ENCODE data around the gene SMC3. TPM values are rescaled to one million over a fixed set of nuclear protein-coding genes. Genes with fewer than 3 reads are reported as not detected.

Gene SMC3
- total RNA-seq, 1 donor from 2014 or later = 53.6 TPM

DNA sequence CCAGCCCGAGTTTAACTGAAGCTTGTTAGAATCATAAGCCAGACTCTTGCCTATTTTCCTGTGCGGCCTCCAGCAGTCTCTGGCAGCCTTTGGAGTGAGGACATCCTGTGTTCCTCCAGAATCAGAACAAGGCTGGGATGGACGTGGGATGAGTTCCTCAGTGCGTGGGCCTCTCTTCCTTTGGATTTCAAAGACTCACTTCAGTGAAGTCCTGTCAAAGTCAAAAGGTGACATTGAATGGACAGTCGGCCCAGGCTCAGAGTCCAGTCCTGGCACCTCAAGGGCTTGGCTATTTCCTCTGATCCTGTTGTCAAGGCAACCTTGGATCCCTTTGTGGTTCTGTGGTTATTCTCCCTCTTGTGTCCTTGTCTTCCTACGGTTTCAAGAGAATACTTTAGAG, 21.4 kb upstream of the SMC3 start:
- Mint-ChIP-seq H3K4me1 (ENCODE audit: low read depth, unreplicated experiment) (no peaks in the 10 kb centered on the region), H3K36me3 (ENCODE audit: unreplicated experiment) (no peaks in the 10 kb centered on the region), H3K4me3 (ENCODE audit: unreplicated experiment) (no peak overlapping the region), H3K9me3 (ENCODE audit: unreplicated experiment) (no peaks in the 10 kb centered on the region), H3K27ac (ENCODE audit: unreplicated experiment) (no peak overlapping the region), H3K27me3 (ENCODE audit: unreplicated experiment) (no peaks in the 10 kb centered on the region)
- TF ChIP-seq, protein P1, sequence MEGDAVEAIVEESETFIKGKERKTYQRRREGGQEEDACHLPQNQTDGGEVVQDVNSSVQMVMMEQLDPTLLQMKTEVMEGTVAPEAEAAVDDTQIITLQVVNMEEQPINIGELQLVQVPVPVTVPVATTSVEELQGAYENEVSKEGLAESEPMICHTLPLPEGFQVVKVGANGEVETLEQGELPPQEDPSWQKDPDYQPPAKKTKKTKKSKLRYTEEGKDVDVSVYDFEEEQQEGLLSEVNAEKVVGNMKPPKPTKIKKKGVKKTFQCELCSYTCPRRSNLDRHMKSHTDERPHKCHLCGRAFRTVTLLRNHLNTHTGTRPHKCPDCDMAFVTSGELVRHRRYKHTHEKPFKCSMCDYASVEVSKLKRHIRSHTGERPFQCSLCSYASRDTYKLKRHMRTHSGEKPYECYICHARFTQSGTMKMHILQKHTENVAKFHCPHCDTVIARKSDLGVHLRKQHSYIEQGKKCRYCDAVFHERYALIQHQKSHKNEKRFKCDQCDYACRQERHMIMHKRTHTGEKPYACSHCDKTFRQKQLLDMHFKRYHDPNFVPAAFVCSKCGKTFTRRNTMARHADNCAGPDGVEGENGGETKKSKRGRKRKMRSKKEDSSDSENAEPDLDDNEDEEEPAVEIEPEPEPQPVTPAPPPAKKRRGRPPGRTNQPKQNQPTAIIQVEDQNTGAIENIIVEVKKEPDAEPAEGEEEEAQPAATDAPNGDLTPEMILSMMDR (IDR thresholded peaks at IDR 0.05; ENCODE audit: partially characterized antibody, unreplicated experiment) = no peak
- DNase-seq = no peak

DNA sequence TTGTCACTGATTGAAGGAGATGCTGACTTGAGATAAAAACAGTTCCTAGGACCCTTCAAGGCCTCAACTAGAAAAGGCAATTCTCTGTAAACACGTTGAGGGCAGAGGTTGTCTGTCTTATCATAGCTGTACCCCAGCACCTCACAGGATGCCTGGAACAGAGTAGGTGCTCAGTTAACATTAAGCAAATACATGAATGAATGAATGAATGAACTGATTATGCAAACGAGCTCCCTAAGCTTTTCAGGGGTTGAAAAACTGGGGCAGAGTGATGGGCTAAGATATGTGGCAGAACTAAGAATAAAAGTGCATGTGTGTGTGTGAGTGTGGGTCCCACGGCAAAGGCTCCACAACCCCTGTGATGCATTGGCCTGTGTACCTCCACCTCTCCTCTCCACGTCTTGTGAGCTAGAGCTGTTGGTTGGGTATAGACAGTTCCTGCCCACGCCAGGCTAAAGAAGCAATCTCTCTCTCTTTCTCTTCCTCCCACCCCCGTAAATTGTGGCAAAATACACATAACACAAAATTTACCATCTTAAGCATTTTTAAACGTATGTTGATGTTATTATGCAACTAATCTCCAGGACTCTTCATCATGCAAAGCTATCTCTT, 20.9 kb upstream of the SMC3 start:
- DNase-seq = no peak
- Mint-ChIP-seq H3K4me1 (ENCODE audit: low read depth, unreplicated experiment) (no peaks in the 10 kb centered on the region), H3K27ac (ENCODE audit: unreplicated experiment) (no peak overlapping the region), H3K36me3 (ENCODE audit: unreplicated experiment) (no peaks in the 10 kb centered on the region), H3K9me3 (ENCODE audit: unreplicated experiment) (no peaks in the 10 kb centered on the region), H3K4me3 (ENCODE audit: unreplicated experiment) (no peak overlapping the region), H3K27me3 (ENCODE audit: unreplicated experiment) (no peaks in the 10 kb centered on the region)
- TF ChIP-seq, protein P1 (IDR thresholded peaks at IDR 0.05; ENCODE audit: partially characterized antibody, unreplicated experiment) = no peak

DNA sequence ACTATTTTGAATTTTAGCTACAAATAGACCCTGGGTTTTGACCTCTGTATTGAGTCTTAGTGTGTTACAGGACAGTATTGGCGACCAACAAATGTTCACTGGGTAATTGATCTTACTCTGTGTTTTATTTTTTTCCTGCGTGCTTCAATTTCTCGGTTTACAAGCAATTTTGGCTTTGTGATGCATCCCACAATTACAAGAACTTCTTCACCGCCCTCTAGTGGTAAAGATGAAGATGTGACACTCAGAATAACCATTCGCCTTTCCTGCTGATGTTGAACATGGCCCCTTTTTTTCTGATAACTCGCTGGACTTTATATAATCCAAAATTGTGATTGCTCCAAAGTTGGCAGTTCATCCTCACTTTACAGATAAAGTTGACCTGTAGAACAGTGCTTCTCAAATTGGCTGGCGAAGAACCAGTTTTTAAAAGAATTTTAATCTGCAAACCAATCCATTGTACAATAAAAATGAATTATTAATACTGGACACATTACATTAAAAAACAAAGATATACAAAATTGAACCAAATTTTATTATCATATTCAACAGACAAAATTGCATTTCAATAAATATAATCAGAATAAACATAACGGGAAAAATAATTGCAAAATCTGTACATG, 20.2 kb upstream of the SMC3 start:
- TF ChIP-seq, protein P1 (IDR thresholded peaks at IDR 0.05; ENCODE audit: partially characterized antibody, unreplicated experiment) = peak; percentile 86
- H3K4me3 Mint-ChIP-seq (ENCODE audit: unreplicated experiment) = no peak overlapping the region
- H3K27ac Mint-ChIP-seq (ENCODE audit: unreplicated experiment) = no peak overlapping the region
- no peaks in the 10 kb centered on the region for H3K9me3 Mint-ChIP-seq (ENCODE audit: unreplicated experiment)
- DNase-seq = no peak
- H3K36me3 Mint-ChIP-seq (ENCODE audit: unreplicated experiment) = no peaks in the 10 kb centered on the region
- no peaks in the 10 kb centered on the region for H3K27me3 Mint-ChIP-seq (ENCODE audit: unreplicated experiment)
- no peaks in the 10 kb centered on the region for H3K4me1 Mint-ChIP-seq (ENCODE audit: low read depth, unreplicated experiment)

DNA sequence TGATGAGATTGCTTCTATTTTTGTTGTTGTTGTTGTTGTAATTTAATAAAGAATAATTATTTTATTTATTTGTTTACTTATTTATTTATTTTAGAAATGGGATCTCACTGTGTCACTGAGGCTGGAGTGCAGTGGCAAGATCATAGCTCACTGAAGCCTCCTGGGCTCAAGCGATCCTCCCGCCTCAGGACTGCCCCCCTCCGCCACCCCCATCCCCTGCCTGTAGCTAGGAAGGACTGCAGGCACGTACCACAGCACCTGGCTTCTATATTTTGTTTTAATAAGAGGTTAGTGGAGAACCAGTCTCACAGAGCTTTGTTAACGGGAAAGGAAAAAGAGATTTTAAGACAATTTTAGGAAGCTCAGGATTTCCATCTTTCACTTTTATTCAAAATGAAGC, 19.5 kb upstream of the SMC3 start:
- no peak for DNase-seq
- no peak overlapping the region for H3K27ac Mint-ChIP-seq (ENCODE audit: unreplicated experiment)
- TF ChIP-seq, protein P1 (IDR thresholded peaks at IDR 0.05; ENCODE audit: partially characterized antibody, unreplicated experiment) = no peak
- H3K27me3 Mint-ChIP-seq (ENCODE audit: unreplicated experiment) = no peaks in the 10 kb centered on the region
- no peaks in the 10 kb centered on the region for H3K4me1 Mint-ChIP-seq (ENCODE audit: low read depth, unreplicated experiment)
- no peaks in the 10 kb centered on the region for H3K9me3 Mint-ChIP-seq (ENCODE audit: unreplicated experiment)
- H3K4me3 Mint-ChIP-seq (ENCODE audit: unreplicated experiment) = no peak overlapping the region
- H3K36me3 Mint-ChIP-seq (ENCODE audit: unreplicated experiment) = no peaks in the 10 kb centered on the region

DNA sequence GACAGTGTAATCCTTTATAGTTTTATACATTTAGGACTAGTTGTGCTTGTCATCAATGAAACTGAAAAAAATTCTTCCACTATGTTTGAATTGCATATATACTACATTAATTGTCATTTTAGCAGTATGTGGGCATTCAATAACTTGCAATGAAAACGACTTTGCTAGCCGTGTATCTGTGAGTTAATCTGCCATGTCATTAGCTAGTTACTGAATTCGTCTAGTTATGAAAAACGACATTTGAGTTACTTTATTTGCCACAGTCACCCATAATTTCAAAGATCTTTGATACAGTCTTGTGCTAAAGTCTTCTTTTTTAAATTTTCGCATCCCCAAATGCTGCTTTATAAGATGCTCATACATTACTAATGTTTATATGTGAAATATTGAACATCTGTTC, 18.3 kb upstream of the SMC3 start:
- TF ChIP-seq, protein P1 (IDR thresholded peaks at IDR 0.05; ENCODE audit: partially characterized antibody, unreplicated experiment) = no peak
- Mint-ChIP-seq H3K9me3 (ENCODE audit: unreplicated experiment) (no peaks in the 10 kb centered on the region), H3K27ac (ENCODE audit: unreplicated experiment) (no peak overlapping the region), H3K4me3 (ENCODE audit: unreplicated experiment) (no peak overlapping the region), H3K4me1 (ENCODE audit: low read depth, unreplicated experiment) (no peaks in the 10 kb centered on the region), H3K27me3 (ENCODE audit: unreplicated experiment) (no peaks in the 10 kb centered on the region), H3K36me3 (ENCODE audit: unreplicated experiment) (no peaks in the 10 kb centered on the region)
- DNase-seq = no peak
